Umbilical cord (tissue), 2 donors: ENCODE data around the gene PDZRN4. TPM values are rescaled to one million over a fixed set of nuclear protein-coding genes. Genes with fewer than 3 reads are reported as not detected.
"Not testable (repeated sequence)": the region's sequence is repeated elsewhere in the genome, so short reads cannot be mapped to it uniquely, and the experiment has no call there.

Experiments
- DNase-seq: peaks from one replicate; pipeline ENCODE4 v3.0.0-alpha.2; 2015; ENCODE audit warnings: low spot score
- total RNA-seq: library from RNA; depleted of rRNA; stranded (reverse); fragments of >200 nt; gene quantifications from one replicate; pipeline ENCODE4 v1.2.3, GENCODE V29; 2014; ENCODE audit warnings: low replicate concordance; ENCODE audit not compliant: insufficient read depth

PDZRN4 gene
- total RNA-seq, 1 donor from 2014 or later: 22.4 TPM

DNA sequence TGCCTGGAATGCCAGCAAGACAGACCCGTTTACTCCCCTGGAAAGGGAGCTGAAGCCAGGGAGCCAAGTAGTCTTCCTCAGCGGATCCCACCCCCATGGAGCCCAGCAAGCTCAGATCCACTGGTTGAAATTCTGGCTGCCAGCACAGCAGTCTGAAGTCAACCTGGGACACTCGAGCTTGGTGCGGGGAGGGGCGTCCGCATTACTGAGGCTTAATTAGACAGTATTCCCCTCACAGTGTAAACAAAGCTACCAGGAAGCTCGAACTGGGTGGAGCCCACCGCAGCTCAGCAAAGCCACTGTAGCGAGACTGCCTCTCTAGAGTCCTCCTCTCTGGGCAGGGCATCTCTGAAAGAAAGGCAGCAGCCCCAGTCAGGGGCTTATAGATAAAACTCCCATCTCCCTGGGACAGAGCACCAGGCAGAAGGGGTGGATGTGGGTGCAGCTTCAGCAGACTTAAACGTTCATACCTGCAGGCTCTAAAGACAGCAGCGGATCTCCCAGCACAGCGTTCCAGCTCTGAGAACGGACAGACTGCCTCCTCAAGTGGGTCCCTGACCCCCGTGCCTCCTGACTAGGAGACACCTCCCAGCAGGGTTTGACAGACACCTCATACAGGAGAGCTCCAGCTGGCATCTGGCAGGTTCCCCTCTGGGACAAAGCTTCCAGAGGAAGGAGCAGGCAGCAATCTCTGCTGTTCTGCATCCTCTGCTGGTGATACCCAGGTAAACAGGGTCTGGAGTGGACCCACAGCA is 92.4 kb downstream of the PDZRN4 start:
- not testable (repeated sequence) for DNase-seq

DNA sequence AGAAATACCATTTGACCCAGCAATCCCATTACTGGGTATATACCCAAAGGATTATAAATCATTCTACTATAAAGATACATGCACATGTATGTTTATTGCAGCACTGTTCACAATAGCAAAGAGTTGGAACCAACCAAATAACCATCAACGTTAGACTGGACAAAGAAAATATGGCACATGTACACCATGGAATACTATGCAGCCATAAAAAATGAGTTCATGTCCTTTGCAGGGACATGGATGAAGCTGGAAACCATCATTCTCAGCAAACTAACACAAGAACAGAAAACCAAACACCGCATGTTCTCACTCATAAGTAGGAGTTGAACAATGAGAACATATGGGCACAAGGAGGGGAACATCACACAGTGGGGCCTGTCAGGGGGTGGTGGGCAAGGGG is 97.3 kb downstream of the PDZRN4 start:
- not testable (repeated sequence) for DNase-seq

DNA sequence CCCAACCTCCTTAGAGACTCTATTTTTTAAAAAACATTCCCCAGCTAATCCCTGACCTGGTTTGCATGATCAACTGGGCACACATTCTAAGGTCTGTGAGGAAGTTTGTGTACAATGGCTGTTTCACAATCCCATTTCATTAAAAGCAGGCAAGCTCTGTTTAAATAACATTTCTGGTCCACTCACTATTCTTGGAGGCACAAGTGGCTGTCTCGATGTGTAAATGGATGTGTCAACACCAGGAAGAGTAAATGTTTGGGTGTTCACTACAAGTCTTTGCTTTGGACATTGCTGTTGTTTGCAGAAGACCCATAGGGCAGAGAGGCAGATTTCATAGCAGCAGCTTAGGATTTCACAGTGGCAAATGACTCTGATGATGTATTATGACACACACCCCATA is 98.3 kb downstream of the PDZRN4 start:
- no peak for DNase-seq

GRCh38 chr12:41287500-41288141 is 99.5 kb downstream of the PDZRN4 start:
- no peak for DNase-seq

- no peak for DNase-seq
Observed at GRCh38 chr12:41288142-41288811, 100.2 kb downstream of the PDZRN4 start.

DNA sequence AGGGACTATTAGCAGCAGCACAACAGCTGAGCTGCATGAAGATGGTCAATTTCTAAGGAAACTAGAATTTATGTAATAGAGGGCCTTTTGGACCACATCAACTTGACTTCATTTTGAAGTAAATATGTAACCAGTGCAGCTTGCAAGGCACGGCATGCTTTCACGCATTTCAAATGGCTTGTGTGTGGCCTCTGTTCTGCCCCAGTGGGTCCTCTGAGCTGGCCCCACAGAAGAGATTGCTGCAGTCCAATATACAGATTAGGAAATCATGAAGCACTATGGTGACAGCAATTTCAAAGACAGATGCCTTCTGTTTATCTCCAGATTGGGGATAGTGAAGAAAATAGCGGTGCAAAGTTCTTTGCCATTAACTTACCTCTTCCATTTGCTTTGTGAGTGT is 101.4 kb downstream of the PDZRN4 start:
- DNase-seq: no peak

- DNase-seq: no peak
Observed at GRCh38 chr12:41293011-41293410, 104.9 kb downstream of the PDZRN4 start.

GRCh38 chr12:41293461-41293860 is 105.3 kb downstream of the PDZRN4 start:
- DNase-seq: no peak

DNA sequence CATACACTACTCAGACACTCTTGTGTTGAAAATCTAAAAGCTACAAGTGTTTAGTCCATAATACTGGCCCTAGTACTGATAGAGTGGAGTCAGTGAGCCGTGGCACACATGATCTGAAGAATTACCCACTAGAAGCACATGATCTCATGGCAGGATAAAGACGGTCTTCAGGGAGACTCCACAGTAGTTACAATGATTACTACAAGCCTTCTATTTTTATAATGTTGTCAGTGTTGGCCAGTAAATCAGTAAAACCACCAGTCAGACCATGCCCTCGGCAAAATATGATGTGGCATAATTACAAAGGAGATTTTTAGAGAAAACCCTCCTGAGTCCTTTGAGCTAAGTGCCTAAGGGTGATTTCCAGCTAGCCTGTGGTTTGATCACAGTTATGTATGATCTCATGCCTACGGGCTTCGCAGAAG is 114.9 kb downstream of the PDZRN4 start:
- peak; percentile 23 for DNase-seq

DNA sequence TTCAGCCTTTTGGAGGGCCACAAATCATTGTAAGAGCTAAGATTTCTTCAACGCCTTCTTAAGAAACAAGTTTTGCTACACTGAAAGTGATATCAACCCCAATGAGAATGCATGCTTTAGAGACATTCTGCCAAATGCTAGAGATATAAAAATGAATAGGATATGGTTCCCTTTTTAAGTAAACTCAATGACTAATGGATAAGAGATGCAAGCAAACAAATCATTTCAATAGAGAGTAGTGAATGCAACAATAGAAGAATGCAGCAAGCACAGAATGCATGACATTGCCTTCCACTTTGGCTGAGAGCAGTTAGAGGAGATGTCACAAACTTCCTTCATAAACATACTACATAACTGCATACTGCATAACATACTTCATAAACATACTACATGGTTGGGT is 116.4 kb downstream of the PDZRN4 start:
- no peak for DNase-seq

GRCh38 chr12:41310367-41310766 is 122.2 kb downstream of the PDZRN4 start:
- DNase-seq: no peak

- peak; percentile 19 for DNase-seq
Observed at GRCh38 chr12:41311883-41312282, 123.8 kb downstream of the PDZRN4 start.

DNA sequence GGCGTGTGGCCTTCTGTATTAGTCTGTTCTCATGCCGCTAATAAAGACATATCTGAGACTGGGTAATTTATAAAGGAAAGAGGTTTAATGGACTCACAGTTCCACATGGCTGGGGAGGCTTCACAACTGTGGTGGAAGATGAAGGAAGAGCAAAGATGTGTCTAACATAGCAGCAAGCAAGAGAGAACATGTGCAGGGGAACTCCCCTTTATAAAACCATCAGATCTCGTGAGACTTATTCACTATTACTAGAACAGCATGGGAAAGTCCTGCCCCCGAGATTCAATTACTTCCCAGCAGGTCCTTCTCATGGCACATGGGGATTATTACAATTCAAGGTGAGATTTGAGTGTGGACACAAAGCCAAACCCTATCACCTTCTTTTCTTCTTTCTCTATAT is 124.3 kb downstream of the PDZRN4 start:
- not testable (repeated sequence) for DNase-seq

DNA sequence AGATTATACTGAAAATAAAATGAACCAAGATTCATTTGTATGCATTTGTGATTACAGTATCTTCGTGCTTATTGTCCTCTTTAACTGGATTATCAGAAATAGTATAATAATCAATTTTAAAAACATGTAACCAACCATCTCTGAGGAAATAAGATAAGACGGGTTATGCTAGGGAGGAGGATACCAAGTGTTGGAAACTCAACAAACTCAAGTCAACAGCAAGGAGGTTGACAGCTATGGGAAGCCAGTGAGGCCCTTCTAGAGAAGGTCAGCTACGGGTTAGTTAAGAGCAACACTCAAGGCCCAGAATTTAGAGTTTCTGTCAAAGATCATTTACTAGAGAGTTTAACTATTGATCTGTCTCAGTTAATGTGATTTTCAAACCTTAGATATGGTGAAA is 137.2 kb downstream of the PDZRN4 start:
- DNase-seq: no peak

DNA sequence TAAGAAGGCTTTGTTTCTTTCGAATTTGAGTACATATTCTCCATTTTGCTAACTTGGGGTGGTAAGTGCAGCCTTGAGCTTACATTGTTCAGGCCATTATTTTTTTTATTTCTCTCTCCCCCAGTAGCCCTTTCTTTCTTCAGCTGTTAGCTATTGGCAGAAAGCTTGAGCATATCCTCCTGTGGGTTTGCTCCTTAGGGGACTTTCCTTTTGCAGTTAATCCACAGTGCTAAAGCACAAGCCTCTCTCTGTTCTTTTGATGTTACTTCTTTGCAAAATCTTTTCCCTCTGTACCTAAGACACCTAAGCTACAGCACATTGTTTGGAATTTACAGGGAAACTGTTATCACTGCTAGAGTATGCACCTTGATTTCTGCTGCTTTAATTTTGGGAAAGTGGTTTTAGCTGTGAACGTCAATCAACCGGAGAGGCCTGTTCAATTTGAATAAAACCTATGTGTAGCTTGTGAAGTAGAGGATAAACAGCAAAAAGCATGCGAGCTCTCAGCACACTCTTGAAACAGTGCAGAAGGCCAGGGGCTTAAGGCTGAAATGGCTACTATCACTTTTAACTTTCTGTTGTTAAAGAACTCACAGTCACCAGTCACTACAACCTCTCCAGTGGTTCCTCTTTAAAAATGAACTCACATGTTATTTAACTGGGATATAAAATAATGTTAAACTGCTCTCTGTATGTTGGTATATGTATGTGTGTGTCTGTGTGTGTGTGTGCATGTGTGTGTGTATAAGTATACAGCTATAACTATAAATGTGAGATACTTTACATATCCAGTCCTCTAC is 139.2 kb downstream of the PDZRN4 start:
- peak; percentile 54 for DNase-seq

GRCh38 chr12:41333974-41334373 is 145.9 kb downstream of the PDZRN4 start:
- DNase-seq: no peak

DNA sequence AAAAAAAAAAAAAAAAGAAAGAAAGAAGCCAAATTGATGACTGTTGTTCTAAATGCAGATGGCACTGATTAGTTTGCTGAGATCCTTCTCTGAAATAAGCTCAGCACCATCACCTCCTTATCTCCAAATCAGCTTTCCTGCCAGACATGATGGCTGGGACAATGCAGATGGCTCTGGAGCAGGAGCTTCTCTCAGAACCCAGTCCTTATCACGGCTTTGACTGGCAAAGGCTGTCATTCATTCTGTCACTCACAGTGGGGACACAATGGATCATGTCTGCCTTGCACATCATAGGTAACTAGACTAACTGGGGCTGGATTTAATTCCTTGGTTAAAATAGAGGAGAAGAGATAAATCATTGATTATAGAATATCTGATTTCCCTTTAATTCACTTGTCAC is 146.3 kb downstream of the PDZRN4 start:
- no peak for DNase-seq

- no peak for DNase-seq
Observed at GRCh38 chr12:41336041-41336549, 148.0 kb downstream of the PDZRN4 start.

- no peak for DNase-seq
Observed at GRCh38 chr12:41339784-41340183, 151.7 kb downstream of the PDZRN4 start.

GRCh38 chr12:41344776-41345470 is 156.8 kb downstream of the PDZRN4 start:
- no peak for DNase-seq

DNA sequence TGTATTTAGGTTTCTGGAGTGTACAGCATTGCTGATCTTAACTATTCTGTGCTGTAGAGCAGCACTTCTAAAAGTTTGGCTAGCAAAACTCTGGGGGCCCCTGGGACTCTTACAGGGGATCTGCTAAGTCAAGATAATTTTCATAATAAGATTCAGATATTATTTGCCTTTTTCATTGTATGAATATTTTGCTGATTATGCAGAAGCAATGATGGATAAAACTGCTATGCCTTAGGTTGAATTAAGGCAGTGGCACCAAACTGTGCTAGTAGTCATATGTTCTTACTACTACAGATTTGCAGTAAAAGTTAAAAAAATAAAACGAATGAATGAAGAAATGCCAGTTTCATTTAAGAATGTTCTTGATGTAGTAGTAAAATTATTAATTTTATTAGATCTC is 160.1 kb downstream of the PDZRN4 start:
- no peak for DNase-seq
